ENCODE data around the gene TNIP1.

DNA sequence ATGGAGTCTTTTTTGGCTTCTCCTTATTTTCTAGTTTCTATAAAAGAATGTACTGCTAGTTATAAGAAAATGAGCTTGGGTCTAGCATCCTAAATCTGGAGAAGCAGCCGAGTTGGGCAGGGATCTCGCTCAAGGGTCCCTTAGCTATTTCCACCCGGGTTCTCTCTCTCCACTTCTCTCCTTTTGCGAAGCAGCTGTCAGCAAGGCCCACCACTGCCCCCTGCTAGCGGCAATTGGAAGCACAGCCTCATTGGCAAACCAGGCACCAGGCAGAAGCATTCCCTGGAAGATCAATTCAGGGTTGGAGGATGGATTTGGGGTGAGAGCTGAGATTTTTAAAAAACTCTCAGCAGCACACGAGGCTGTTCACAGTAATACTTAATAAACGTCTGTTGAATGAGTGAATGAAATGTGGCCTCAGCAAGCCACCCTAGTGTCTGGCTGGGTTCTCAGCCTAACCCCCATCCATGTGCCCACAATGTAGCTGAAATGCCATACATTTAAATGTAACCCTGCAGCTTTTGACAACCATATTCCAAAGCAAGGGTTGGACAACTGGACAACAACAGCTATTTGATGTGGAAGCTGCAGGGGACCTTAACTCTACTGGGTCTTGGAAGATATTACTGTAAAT lies 34.6 kb upstream of the TNIP1 start:
- no peak for TF ChIP-seq POLR2AphosphoS5 (IDR thresholded peaks at IDR 0.05; ENCODE audit: low read depth, low read length)
- TF ChIP-seq POLR2A (IDR thresholded peaks at IDR 0.05; ENCODE audit: low read depth, low read length) = no peak
- no peak for TF ChIP-seq TAF1 (IDR thresholded peaks at IDR 0.05; ENCODE audit: low read depth, low read length)
- no peak for TF ChIP-seq SPI1 (IDR thresholded peaks at IDR 0.05; ENCODE audit: low read depth, low read length)
- TF ChIP-seq PAX5 (IDR thresholded peaks at IDR 0.05; ENCODE audit: insufficient read depth, low read length, severe bottlenecking) = no peak
- TF ChIP-seq POU2F2 (IDR thresholded peaks at IDR 0.05; ENCODE audit: low read depth, low read length) = no peak

All from GM12891 (cell line).